CD4-positive, alpha-beta T cell treated with Interleukin-10 for 1 hour (primary cell): Measurements from ENCODE around the gene CLASP1.

ENCODE experiments used
- DNase-seq: peaks from one replicate; pipeline ENCODE4 v3.0.0-alpha.2; 2020

Gene CLASP1

GRCh38 chr2:121297217-121297830 is 351.9 kb downstream of the CLASP1 start:
- DNase-seq: no peak

- no peak for DNase-seq
Observed at GRCh38 chr2:121295911-121296650, 353.2 kb downstream of the CLASP1 start.

GRCh38 chr2:121294881-121295840 is 354.1 kb downstream of the CLASP1 start:
- DNase-seq: no peak

DNA sequence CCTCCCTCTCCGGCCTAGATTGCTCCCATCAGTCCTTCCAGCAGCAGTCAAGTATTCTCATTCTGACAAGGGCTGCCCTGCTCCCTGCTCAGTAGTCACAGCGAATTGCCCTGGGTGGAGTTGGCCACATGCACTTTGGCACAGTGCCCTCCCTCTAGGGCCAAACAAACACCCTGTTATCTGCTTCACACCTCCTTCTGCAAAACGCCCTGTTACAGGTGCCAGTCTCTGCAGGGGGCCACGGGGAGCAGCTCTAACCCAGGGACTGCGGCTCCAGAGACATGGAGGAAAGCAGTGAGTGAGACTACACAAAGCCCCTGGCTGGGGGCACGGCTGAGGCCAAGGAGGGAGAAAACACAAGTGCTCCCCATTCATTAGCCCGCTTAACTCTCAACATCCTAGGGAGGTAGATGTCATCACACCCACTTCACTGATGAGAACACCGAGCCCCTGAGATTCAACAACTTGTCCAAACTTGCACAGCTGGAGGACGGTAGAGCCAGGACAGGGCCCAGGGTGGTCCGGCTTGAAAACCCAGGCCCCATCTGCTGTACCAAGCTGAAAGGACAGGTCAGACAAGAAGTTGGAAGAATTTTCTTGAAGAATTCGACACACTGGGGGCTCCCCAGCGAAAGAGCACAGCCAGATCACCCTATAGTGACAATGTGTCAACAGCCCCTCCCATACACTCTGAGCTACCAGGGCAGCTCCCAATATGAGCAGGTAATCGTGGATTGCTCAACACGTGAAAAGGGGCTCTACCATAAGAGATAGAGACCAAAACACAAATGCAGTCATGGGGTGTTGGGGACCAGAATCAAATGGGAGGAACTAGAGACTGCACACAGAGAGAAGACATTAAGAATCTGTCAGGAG is 355.6 kb downstream of the CLASP1 start:
- DNase-seq: no peak

DNA sequence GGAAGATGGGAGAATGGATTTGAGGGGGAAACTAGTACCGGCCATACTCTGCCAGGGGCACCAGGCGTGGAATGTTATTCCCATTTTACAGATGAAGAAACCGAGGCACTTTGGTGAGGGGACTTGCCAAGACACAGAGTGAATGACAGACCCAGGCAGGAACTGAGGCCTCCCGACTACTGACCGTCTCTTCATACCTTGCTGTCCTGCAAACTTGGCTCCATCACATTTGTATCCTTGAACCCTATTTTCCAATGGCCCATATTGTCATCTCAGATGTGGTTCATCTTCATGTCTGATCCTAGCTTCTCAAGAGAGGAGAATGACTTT is 358.0 kb downstream of the CLASP1 start:
- no peak for DNase-seq

GRCh38 chr2:121289271-121289670 is 360.0 kb downstream of the CLASP1 start:
- no peak for DNase-seq

DNA sequence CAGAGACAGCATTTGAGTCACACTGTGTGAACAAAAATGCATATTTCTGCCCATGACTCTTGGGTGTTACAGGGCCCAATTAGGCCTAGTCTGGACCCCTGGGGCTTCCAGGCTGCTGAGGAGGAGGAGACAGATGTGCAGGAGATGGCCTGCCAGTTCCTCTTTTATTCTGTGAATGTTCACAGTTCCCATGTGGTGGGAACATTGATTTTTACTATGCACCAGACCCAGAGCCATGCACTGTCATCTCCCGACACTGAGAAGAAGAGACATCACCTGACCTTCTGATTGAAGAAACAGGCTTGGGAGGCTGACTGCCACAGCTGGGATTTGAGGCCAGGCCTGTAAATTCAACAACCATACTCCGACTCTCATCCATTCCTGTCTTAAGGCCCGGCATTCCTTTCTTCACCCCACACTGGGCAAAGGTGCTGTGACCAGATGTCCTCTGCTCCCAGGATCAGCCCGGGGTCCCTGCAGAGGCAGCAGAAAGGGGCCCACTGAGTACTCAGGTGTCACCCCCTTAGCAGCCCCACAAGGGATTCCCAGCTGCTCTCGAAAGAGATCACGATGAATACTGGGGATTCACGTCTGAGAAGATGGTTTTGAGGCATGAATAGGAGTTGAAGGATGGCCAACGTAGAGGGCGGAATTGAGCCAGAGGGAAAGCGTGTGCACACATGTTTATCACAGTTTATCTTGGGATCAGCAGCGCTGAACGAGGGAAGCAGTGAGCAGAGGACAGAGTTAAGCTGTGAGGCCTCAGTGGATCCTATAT is 360.6 kb downstream of the CLASP1 start:
- DNase-seq: no peak

DNA sequence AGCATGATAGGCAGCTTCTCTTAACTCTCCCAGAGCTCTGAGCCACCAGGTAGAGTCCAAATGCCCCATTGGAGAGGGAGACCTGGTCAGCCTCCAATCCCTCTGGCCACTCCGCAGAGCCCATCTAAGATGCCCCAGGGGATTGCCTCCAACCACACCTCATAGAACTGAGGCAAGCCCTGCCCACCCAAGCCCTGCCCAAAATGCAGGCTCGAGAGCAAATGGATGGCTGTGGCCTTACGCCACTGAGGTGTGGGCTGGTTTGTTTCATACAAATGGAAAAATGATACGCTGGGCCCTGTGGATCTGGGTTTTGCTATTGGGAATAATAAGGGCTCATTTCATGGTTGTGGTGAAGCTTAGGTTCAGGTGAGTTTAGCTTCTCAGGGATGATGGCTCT is 361.3 kb downstream of the CLASP1 start:
- no peak for DNase-seq
